Measurements from ENCODE around the gene THBS3.
"Not testable (repeated sequence)": the region's sequence is repeated elsewhere in the genome, so short reads cannot be mapped to it uniquely, and the experiment has no call there.

THBS3 gene
- total RNA-seq = 37.5 reads per million, percentile 62 among the genes with 10 or more reads in this experiment

DNA sequence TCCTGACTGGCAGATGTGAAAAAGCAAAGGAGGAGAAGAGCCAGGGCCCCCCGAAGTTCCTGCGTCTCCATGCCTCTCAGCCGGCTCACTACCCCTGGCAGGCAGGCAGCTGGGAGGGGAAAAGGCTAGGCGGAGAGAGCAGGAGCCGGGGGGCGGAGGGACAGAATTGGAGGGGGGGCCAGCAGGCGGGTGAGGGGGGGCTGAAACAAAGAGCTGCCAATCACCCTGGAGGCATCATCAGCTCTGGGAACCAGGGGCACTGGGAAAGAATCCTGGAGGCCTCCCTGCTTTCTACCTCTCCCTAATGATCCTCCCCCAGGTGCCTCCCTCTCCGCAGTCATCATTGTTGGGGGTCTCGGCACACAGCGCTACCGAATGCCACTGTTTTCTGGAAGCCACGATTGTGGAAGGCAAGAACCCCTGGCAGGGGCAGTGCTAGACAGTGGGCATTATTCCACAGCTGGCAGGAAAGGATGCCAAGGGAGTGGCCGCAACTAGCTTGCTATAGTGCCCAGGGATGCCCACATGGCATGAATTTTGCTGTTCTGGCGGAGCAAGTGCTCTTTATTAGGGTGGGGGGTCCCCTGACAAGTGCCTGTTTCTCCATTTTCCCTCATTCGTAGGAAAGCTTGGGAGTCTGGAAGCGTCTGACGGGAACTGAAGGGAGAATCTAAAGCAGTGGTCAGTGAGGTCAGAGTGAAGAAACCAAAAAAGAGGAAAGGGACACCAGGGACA, at the start of gene THBS3:
Gene THBS3 (minus strand): TSS at position 92 of the 735 bp plus-strand sequence. CDS start 21 bp downstream, at position 71.
- DNase-seq = no peak

GRCh38 chr1:155256058-155256852, 48.6 kb upstream of the THBS3 start:
- DNase-seq = no peak

DNA sequence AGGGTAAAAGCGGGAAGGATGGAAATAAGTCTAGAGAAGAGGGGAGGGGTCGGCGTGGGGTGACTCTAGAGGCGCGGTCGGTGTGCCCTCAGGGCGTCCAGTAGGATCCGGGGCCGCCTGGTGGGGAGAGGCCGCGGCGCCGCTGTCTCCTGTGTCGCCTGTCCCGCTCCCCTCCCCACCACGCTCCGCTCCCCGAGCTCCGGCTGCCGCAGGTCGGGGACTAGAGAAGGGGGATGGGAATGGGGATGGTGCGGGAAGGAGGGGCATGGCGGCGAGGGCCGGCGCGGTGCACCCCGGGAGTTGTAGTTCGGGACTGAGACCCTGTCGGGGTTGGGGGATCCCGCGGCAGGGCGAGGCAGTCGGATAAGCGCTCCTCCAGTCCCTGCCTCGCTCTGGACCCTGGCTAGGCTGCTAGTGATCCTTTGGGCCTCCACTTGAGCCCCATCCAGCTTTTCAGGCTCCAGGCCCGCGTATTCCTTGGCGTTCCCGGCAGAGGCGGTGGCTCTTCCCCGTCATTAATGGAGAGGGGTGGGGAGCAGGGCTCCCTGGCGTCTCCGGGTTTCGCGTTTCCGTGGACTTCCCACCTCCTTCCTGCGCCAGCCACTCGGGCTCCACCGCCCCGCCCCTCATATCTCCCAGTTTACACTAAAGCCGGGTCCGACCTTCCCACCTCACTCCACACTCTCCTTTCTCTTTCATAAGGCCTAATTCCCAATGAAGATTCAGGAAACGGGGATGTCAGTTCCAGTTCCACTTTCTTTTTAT, 47.7 kb upstream of the THBS3 start, which contains the start of gene ENTREP3:
Gene ENTREP3 (minus strand): TSS at position 241 of the 765 bp plus-strand sequence. CDS start 606 bp downstream, outside the sequence.
- DNase-seq = peak; percentile 69

GRCh38 chr1:155254714-155255242, 47.1 kb upstream of the THBS3 start:
- DNase-seq = no peak

- DNase-seq = no peak
Observed at GRCh38 chr1:155254228-155254713, 46.6 kb upstream of the THBS3 start.

- no peak for DNase-seq
Observed at GRCh38 chr1:155253797-155254196, 46.1 kb upstream of the THBS3 start.

GRCh38 chr1:155253208-155253607, 45.5 kb upstream of the THBS3 start:
- DNase-seq = no peak

DNA sequence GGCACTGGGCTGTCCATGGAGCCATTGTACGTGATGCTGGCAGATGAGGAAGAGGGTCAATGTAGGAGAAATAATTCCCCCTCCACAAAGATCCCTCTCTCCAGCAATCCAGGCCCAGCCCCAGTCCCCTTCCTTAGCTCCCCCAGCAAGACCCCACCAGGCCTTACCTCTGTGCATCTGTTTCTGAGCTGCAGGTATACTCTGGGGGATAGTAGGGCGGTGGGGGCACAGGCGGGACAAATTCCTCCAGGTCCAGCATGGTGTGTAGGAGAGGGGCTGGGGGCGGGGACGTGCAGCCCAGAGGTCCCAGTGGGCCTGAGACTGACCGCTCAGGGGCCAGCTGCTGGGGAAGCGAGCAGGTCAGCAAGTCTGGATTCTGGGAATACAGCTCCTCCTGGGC, 43.9 kb upstream of the THBS3 start:
- no peak for DNase-seq

- DNase-seq = peak; percentile 98
Observed at GRCh38 chr1:155250633-155251449, 43.1 kb upstream of the THBS3 start.

DNA sequence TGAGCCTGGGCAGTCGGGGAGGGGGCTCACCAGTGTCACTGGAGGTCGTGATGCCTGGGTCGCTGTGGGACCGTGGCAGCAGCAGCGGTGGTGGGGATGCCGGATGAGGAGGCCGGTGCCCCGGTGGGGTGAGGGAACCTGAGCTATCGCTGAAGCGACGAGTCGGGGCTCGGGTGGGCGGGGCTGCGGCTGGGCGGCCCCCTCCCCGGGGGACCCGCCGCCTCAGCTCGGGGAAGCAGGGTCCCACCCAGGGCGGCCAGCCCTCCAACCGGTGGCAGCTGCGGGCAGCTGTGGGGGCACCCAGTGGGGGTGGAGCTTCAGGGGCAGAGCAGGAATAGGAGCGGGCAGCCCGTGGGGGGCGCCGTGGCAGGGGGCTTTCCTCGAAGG, 42.5 kb upstream of the THBS3 start:
- no peak for DNase-seq

DNA sequence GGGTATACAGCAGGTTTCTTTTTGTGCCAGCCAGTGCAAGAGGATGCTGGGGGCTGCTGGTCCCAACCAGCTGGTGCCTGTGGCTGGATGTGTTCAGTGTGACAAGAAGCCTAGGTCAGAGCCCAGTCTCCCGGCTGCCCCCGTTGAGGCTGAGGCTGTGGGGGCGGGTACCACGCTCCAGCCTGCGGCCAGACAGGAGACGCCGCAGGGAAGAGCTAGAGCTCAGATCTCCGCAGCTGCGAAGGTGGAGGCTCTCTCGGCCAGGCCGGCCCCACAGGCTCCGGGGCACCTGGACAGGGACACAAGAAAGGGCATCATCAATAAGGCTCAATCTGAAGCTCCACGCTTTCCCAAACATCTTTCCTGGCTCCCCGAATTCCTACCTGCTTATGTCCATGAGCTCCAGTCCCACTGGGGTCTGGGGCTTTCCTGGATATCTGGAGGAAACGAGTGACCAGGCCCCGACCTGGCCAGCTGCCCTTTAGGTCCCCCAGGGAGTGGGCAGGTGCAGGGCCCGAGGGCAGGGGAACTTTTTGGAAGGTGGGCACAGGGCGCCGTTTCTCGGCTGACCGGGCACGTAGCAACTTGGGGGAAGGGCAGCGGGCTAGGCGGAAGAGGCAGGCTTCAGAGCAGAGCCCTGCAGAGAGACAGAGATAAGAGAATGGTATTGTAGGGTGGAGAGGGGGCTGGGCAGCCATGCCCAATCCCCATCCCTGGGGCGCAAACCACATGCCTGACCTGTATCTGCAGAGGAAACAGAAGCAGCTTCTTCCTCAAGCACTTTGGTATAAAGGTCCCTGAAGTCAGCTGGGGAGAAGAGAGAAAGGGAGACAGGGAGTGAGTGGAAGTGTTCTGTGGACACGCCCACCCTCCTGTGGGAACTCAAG, 40.2 kb upstream of the THBS3 start:
- no peak for DNase-seq

DNA sequence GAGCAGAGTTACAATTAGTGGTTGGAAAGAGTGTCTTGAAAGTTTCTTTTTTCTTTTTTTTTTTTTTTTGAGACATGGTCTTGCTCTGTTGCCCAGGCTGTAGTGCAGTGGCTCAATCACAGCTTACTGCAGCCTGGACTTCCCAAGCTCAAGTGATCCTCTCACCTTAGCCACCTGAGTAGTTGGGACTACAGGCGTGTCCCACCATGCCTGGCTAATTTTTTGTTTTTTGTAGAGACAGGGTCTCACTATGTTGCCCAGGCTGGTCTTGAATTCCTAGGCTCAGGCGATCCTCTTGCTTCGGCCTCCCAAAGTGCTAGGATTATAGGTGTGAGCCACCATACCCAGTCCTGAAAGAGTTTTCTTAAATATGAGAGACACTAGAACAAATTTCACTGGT, 39.1 kb upstream of the THBS3 start:
- not testable (repeated sequence) for DNase-seq

DNA sequence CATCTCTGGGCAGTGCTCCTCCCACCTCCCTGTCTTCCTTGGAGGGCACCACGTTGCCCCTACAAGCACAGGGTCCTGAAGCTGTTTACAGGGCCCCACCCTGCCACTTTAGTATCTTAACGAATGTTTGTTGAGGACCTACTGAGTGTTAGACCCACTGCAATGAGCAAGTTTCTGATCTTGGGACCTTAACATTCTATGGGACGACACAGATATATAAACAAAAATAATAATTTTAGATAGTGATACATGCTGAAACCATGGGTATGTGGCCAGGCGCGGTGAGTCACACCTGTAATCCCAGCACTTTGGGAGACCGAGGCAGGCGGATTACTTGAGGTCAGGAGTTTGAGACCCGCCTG, 37.4 kb upstream of the THBS3 start:
- no peak for DNase-seq

DNA sequence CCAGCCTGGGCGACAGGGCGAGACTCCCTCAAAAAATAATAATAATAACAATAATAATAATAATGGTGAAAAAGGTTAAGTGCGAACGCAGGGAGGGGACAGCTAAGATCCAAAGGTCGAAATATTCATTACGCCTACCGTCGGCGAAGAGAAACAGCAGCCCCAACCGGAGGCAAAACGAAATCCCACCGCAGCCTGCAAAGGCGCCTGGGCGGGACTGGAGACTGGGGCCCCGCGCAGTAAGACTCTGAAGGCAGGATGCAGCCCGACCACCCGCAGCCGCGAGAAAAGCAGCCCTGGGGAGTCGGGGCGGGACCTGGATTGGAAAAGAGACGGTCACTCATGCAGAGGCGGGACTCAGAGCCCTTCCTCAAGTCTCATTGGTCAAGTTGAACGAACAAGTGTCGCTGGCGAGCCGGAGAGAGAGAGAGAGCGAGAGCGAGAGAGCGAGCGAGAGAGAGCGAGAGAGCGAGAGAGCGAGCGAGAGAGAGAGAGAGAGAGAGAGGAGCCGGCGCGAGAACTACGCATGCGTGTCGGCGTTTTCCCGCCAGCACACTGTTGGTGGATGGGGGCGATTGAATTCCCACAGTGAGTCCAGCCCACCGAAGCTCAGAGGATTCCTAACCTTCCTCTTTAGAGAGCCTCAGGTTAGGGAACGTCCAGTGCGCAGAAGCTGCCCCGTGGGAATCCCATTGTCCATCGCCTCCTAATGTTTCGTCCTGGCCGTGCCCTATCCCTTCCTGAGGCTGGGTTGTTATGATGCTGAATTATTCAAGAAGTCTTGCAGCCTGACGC, 36.9 kb upstream of the THBS3 start:
- DNase-seq = peak; percentile 86

GRCh38 chr1:155242805-155243358, 35.2 kb upstream of the THBS3 start:
- no peak for DNase-seq

DNA sequence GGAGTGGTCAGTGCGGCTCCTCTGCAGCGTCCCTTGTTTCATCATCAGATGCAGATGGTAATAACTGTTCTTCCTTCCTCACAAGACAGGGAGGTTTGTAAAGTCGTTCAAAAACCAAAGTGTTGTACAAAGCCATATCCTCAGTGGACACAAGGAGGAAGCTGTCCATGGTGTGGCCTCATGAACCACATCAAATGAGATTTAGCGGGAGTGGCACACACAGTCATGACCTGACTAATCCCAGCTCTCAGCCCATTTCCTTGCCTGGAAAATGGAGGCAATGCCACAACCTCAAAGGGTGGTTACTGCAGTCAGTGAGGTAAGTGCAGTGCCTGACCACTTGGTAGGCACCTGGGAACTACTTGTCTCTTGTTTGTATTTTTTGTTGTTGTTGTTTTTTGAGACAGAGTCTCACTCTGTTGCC, 34.2 kb upstream of the THBS3 start:
- no peak for DNase-seq

DNA sequence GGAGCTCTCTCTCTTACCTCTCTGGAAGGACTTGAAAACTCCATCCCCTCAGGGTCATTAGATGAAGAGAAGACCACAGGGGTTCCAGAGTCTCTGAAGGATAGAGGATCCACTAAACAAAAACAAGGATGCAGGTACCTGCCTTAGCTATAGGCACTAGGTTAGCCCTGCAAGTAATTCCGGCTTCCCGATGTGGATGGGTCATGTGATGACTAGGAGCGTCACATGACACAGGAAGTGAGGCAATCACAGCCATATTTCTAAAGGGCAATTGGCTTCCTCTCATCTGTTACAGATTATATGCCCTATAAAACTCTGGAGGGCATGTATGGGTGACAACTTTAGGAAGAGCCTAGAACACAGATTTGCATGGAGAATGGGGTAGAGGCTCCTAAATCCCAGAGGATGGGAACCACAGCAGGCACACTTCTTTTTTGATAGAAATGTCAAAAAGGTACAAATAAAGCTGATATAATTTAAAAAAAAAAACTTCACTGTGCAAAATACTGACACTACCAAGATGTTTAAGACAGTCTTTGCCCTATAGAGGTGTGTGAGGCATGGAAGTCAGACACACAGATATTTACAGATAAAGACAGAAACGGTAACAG, 33.5 kb upstream of the THBS3 start:
- peak; percentile 64 for DNase-seq

GRCh38 chr1:155236451-155236850, 28.8 kb upstream of the THBS3 start:
- DNase-seq = no peak

GRCh38 chr1:155235375-155235774, 27.7 kb upstream of the THBS3 start:
- DNase-seq = not testable (repeated sequence)
